Left renal pelvis (tissue), 4 donors: ENCODE data around the gene LRRC39. TPM values are rescaled to one million over a fixed set of nuclear protein-coding genes. Genes with fewer than 3 reads are reported as not detected.
"Not testable (repeated sequence)": the region's sequence is repeated elsewhere in the genome, so short reads cannot be mapped to it uniquely, and the experiment has no call there.

Experiments used
- DNase-seq, 4 donors: peaks; one replicate each; pipeline ENCODE4 v3.0.0-alpha.2; 2013; ENCODE audit warnings: low read depth in 4 of 4, low spot score in 3 of 4
- polyA plus RNA-seq, 4 donors: library from polyadenylated mRNA; unstranded; fragments of 120-200 nt; gene quantifications; one replicate each; pipeline ENCODE4 v1.2.1, GENCODE V29; 2013; ENCODE audit not compliant: insufficient read length in 4 of 4

Gene LRRC39
- 1 to 10 TPM; 2.4 to 3.9 (median 2.9) TPM for polyA plus RNA-seq

DNA sequence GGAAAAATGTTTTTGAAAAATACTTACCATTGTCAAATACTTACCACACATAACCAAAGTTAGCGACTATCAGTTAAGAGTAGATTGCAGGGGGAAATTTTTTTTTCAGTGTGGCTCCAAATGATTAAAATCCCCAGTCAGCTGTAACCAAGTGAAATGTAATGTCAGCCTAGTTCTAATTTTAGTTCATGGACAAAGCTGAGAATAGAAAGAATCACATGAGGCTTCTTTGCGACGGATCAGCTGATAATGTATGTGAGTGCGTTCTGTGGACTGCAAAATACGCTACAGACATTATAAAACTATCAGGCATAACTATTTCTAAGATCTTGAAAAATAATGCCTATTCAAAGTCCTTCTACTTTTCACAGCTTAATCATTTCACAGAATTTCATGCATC is at the start of gene LRRC39:
TSS of gene LRRC39 (minus strand) at position 166 of the 400 bp plus-strand sequence. CDS start 9,740 bp downstream, outside the sequence.
- no peak for DNase-seq

GRCh38 chr1:100222428-100222827 is 44.4 kb upstream of the LRRC39 start:
- no peak for DNase-seq

DNA sequence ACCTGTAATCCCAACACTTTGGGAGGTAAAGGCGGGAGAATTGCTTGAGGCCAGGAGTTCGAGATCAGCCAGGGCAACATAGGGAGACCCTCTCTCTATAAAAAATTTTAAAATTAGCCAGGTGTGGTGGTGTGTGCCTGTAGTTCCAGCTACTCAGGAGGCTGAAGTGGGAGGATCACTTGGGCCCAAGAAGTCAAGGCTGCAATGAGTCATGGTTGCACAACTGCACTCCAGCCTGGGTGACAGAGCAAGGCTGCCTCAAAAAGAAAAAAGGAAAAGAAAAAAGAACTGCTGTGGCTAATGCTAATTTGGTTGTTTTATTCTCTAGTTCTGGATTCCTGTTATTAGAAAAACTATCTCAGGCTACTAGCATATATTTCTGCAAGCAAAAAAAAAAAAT is 41.8 kb upstream of the LRRC39 start:
- no peak for DNase-seq

GRCh38 chr1:100219457-100219856 is 41.4 kb upstream of the LRRC39 start:
- no peak for DNase-seq

GRCh38 chr1:100217834-100218233 is 39.8 kb upstream of the LRRC39 start:
- DNase-seq: no peak

DNA sequence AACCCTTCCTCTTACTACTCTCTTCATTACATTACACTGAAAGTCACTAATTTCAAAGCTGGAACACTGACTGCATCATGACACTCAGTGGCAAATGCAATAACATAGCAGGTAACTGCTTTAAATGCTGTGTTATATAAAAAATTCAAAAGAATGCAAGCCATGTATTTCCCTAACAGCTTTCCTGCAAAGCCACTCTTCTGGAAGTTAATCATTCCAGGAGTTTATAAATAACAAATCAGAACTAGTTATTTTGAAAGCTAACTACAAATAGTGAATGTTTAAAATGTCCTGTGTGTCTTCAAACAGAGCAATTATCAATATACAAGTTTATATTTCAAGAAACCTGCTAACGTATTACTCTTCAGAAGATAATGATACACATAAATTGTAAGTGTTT is 37.0 kb upstream of the LRRC39 start:
- DNase-seq: peak in 1 of 4 donors; percentile 6

DNA sequence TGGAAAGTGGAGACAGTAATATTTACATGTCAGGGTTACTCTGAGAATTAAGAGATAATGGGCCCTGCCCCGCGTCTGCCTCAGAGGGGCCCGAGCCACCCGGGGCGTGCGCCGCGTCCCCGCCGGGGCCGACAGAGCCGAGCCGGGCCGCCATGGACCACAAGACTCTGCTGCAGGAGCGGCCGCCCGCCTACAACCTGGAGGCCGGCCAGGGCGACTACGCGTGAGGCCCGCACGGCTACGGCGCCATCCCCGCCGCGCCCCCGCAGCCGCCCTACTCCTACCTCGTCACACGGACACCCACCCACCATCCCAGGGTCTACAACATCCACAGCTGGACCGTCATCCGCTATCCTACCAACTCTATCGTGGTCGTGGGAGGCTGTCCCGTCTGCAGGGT is 35.1 kb upstream of the LRRC39 start:
- no peak for DNase-seq

- DNase-seq: no peak
Observed at GRCh38 chr1:100206301-100206700, 28.2 kb upstream of the LRRC39 start.

- not testable (repeated sequence) for DNase-seq
Observed at GRCh38 chr1:100205593-100205992, 27.5 kb upstream of the LRRC39 start.

DNA sequence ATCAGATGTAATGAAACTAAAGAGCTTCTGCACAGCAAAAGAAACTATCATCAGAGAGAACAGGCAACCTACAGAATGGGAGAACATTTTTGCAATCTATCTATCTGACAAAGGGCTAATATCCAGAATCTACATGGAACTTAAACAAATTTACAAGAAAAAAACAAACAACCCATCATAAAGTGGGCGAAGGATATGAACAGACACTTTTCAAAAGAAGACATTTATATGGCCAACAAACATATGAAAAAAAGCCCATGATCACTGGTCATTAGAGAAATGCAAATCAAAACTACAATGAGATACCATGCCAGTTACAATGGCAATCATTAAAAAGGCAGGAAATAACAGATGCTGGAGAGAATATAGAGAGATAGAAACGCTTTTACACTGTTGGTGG is 27.0 kb upstream of the LRRC39 start:
- DNase-seq: not testable (repeated sequence)

GRCh38 chr1:100202703-100203102 is 24.6 kb upstream of the LRRC39 start:
- DNase-seq: not testable (repeated sequence)

DNA sequence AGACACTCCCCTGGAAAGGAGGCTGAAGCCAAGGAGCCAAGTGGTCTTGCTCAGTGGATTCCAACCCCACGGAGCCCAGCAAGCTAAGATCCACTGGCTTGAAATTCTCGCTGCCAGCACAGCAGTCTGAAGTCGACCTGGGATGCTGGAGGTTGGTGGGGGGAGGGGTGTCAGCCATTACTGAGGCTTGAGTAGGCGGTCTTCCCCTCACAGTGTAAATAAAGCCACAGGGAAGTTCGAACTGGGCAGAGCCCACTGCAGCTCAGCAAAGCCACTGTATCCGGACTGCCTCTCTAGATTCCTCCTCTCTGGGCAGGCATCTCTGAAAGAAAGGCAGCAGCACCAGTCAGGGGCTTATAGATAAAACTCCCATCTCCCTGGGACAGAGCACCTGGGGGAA is 22.0 kb upstream of the LRRC39 start:
- not testable (repeated sequence) for DNase-seq

DNA sequence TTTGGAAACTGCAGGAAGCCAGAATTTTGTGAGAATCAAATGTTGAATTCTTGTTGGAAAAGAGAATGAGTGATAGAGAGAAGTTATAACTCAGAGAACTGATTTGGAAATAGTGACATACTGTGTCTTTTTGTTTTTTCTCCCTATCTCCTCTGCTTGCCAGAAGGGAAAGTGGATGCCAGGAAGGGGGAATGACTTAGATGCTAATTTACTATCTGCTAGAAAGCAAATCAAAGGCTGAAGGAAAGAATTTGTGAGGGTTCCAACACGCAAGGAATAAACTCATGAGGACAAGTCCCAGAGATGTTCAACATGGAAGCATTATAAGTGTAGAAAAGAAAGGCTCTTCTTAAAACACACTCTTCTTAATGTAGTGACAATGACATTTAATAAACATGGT is 20.5 kb upstream of the LRRC39 start:
- no peak for DNase-seq

- DNase-seq: peak; percentile 38 to 62 (median 46)
Observed at GRCh38 chr1:100188617-100189016, 10.6 kb upstream of the LRRC39 start.

DNA sequence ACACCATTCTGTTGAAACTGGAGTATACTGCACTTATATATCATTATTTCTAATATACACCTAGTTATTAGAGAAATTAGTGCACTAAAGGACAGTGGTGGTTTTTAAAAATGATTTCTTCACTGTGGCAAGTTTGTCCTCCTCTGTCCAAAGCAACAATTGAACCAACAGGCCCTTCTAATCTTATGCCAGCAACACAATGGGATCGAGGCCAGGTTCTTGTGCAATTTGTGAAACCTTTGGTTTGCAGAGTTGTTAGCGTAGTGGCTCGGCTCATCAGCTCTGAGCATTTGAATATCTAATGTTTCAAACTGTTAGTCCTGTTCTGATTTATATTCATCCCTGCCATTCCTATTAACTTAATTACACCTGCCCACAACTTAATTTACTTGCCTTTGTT is 9.9 kb upstream of the LRRC39 start:
- no peak for DNase-seq

- DNase-seq: no peak
Observed at GRCh38 chr1:100184536-100184935, 6.5 kb upstream of the LRRC39 start.

GRCh38 chr1:100183370-100183769 is 5.3 kb upstream of the LRRC39 start:
- DNase-seq: no peak

- no peak for DNase-seq
Observed at GRCh38 chr1:100177295-100178041, 588 bp downstream of the LRRC39 start.

DNA sequence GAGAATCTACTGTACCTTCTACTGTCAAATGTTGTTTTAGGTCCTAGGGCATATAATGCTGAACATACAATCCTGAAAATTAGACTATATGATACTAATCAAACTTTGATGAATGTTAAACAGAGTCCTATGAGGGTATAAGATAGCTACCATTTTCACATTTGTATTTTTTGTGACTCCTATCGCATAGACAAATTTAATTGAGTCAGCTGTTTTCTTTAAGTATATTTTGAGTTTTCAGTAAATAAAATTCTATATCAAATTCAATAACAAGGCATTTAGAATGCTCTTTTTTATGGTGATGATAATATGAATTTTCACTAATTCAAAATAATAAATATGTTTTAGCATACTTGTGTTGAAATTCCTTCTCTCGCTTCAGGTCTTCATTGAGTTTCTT is 10.0 kb downstream of the LRRC39 start:
- no peak for DNase-seq

GRCh38 chr1:100164702-100165101 is 13.4 kb downstream of the LRRC39 start:
- no peak for DNase-seq

GRCh38 chr1:100164216-100164615 is 13.8 kb downstream of the LRRC39 start:
- DNase-seq: no peak

GRCh38 chr1:100162881-100163280 is 15.2 kb downstream of the LRRC39 start:
- DNase-seq: no peak

DNA sequence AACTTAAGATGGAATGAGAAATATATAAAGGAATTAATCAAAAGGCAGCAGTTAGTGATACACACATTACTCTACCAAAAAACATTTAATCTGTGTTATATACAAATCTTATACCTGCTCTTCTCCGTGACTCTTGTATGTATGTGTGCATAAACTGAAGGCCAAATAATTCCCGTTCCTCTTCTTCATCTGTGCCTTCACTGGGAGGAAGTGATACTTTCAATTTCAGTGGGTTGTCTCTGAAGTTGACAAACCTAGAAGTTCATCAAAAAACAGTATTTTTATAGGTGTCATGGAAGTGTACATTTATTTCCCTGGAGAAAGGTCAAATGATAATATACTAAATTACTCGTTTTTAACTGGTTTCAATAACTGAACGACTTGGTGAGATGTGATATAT is 25.8 kb downstream of the LRRC39 start:
- no peak for DNase-seq
